NCI-H526 (cell line): Measurements from ENCODE around the gene UNC5C.

Source experiments
- DNase-seq, 2 experiments: peaks; one replicate each; lab custom pipeline; 2025; lab: John Stamatoyannopoulos, UW

UNC5C gene

GRCh38 chr4:95402299-95402698 lies 146.5 kb downstream of the UNC5C start:
- no peak for DNase-seq

- DNase-seq: no peak
Observed at GRCh38 chr4:95398217-95398616, 150.6 kb downstream of the UNC5C start.

- no peak for DNase-seq
Observed at GRCh38 chr4:95394752-95395306, 153.9 kb downstream of the UNC5C start.

GRCh38 chr4:95393821-95394220 lies 155.0 kb downstream of the UNC5C start:
- no peak for DNase-seq

GRCh38 chr4:95388911-95389310 lies 159.9 kb downstream of the UNC5C start:
- DNase-seq: peak; percentile 32 to 59

- DNase-seq: no peak
Observed at GRCh38 chr4:95387719-95388118, 161.1 kb downstream of the UNC5C start.

GRCh38 chr4:95386410-95386809 lies 162.4 kb downstream of the UNC5C start:
- no peak for DNase-seq

GRCh38 chr4:95381843-95382580 lies 166.8 kb downstream of the UNC5C start:
- DNase-seq: no peak

- DNase-seq: no peak
Observed at GRCh38 chr4:95379633-95380032, 169.1 kb downstream of the UNC5C start.

GRCh38 chr4:95377366-95377900 lies 171.3 kb downstream of the UNC5C start:
- DNase-seq: no peak

- DNase-seq: no peak
Observed at GRCh38 chr4:95371476-95372224, 177.1 kb downstream of the UNC5C start.

GRCh38 chr4:95367824-95368223 lies 180.9 kb downstream of the UNC5C start:
- DNase-seq: no peak

- no peak for DNase-seq
Observed at GRCh38 chr4:95363966-95364365, 184.8 kb downstream of the UNC5C start.

- DNase-seq: no peak
Observed at GRCh38 chr4:95363559-95363925, 185.2 kb downstream of the UNC5C start.

GRCh38 chr4:95362906-95363558 lies 185.7 kb downstream of the UNC5C start:
- peak in 1 of 2 experiments; percentile 16 for DNase-seq

GRCh38 chr4:95362066-95362465 lies 186.7 kb downstream of the UNC5C start:
- DNase-seq: no peak

GRCh38 chr4:95361696-95361965 lies 187.1 kb downstream of the UNC5C start:
- no peak for DNase-seq

GRCh38 chr4:95360906-95361695 lies 187.7 kb downstream of the UNC5C start:
- no peak for DNase-seq

- DNase-seq: no peak
Observed at GRCh38 chr4:95360256-95360903, 188.4 kb downstream of the UNC5C start.

- DNase-seq: no peak
Observed at GRCh38 chr4:95358421-95358820, 190.4 kb downstream of the UNC5C start.

GRCh38 chr4:95355021-95355420 lies 193.8 kb downstream of the UNC5C start:
- DNase-seq: peak; percentile 15 to 41
